Mesenchymal stem cell (in vitro differentiated cells and primary cell): Measurements from ENCODE around the gene NME5.
A peak's percentile ranks its signal among the peaks of the same experiment; 100 is the strongest.

Experiments
- DNase-seq: peaks from one replicate; pipeline ENCODE4 v3.0.0-alpha.2; 2013
- H2AFZ ChIP-seq: one replicate; pipeline ENCODE4 v1.6.1; 2013; ENCODE audit warnings: low read depth, mild to moderate bottlenecking, control low read depth, inconsistent platforms, low read length, moderate library complexity
- H2AK5ac ChIP-seq: 2 replicates; pipeline ENCODE4 v1.6.1; 2013; ENCODE audit warnings: low read length, moderate library complexity, mild to moderate bottlenecking, inconsistent platforms; ENCODE audit not compliant: severe bottlenecking
- H2BK120ac ChIP-seq: one replicate; pipeline ENCODE4 v1.6.1; 2013; ENCODE audit warnings: low read depth, mild to moderate bottlenecking, inconsistent platforms, low read length, moderate library complexity
- H2BK12ac ChIP-seq, 2 experiments: one replicate each; pipeline ENCODE4 v1.6.1; 2013; ENCODE audit warnings: inconsistent platforms in 2 of 2, low read length in 2 of 2, mild to moderate bottlenecking in 2 of 2, moderate library complexity in 2 of 2, control low read depth in 1 of 2
- H2BK15ac ChIP-seq: one replicate; pipeline ENCODE4 v1.6.1; 2013; ENCODE audit warnings: mild to moderate bottlenecking, low read depth, inconsistent platforms; ENCODE audit not compliant: poor library complexity, severe bottlenecking
- H2BK5ac ChIP-seq: 2 replicates; pipeline ENCODE4 v1.6.1; 2013; ENCODE audit warnings: low read depth, mild to moderate bottlenecking, low read length, control low read depth, inconsistent platforms; ENCODE audit not compliant: poor library complexity, severe bottlenecking
- H3K14ac ChIP-seq, 2 experiments: one replicate each; pipeline ENCODE4 v1.6.1; 2013; ENCODE audit warnings: inconsistent platforms in 2 of 2, low read length in 2 of 2, control low read depth in 1 of 2, mild to moderate bottlenecking in 1 of 2, moderate library complexity in 1 of 2
- H3K18ac ChIP-seq, 2 experiments: one replicate each; pipeline ENCODE4 v1.6.1; 2013; ENCODE audit warnings: inconsistent platforms in 2 of 2, low read length in 2 of 2, control low read depth in 1 of 2, low read depth in 1 of 2, mild to moderate bottlenecking in 1 of 2
- H3K23ac ChIP-seq, 2 experiments: one replicate each; pipeline ENCODE4 v1.6.1; 2013; ENCODE audit warnings: inconsistent platforms in 2 of 2, low read length in 2 of 2, mild to moderate bottlenecking in 2 of 2, moderate library complexity in 2 of 2, control low read depth in 1 of 2
- H3K27ac ChIP-seq: 2 replicates; pipeline ENCODE4 v1.5.1; 2013; ENCODE audit warnings: mild to moderate bottlenecking, moderate library complexity, low read length, control low read depth, inconsistent platforms; ENCODE audit not compliant: poor library complexity, severe bottlenecking
- H3K27me3 ChIP-seq, 2 experiments: 2 replicates each; pipeline versions ENCODE4 v1.6.1 to v1.7.0; 2013; ENCODE audit warnings: low read length in 2 of 2, mild to moderate bottlenecking in 2 of 2, moderate library complexity in 2 of 2, control low read depth in 1 of 2, inconsistent platforms in 1 of 2; ENCODE audit not compliant: control insufficient read depth in 1 of 2, insufficient read depth in 1 of 2
- H3K36me3 ChIP-seq, 2 experiments: 2 replicates each; pipeline versions ENCODE4 v1.6.1 to v1.7.0; 2013; ENCODE audit warnings: low read length in 2 of 2, control low read depth in 1 of 2, inconsistent platforms in 1 of 2, low read depth in 1 of 2, mild to moderate bottlenecking in 1 of 2; ENCODE audit not compliant: insufficient read depth in 2 of 2, control insufficient read depth in 1 of 2
- H3K4ac ChIP-seq, 2 experiments: one replicate each; pipeline ENCODE4 v1.6.1; 2013; ENCODE audit warnings: inconsistent platforms in 2 of 2, low read length in 2 of 2, mild to moderate bottlenecking in 2 of 2, moderate library complexity in 2 of 2, control low read depth in 1 of 2, low read depth in 1 of 2
- H3K4me1 ChIP-seq: 2 replicates; pipeline ENCODE4 v1.6.1; 2013; ENCODE audit warnings: low read depth, low read length, control low read depth; ENCODE audit not compliant: control insufficient read depth, insufficient read depth
- H3K4me2 ChIP-seq: 2 replicates; pipeline ENCODE4 v1.6.1; 2013; ENCODE audit warnings: low read length, mild to moderate bottlenecking, inconsistent platforms; ENCODE audit not compliant: poor library complexity, severe bottlenecking
- H3K4me3 ChIP-seq, 2 experiments: 2 replicates each; pipeline versions ENCODE4 v1.5.1 to v1.7.0; 2013; ENCODE audit warnings: low read length in 2 of 2, mild to moderate bottlenecking in 2 of 2, control low read depth in 1 of 2, low read depth in 1 of 2; ENCODE audit not compliant: insufficient read depth in 1 of 2
- H3K79me1 ChIP-seq: replicated peaks from 2 replicates; pipeline ENCODE4 v1.6.1; 2013; ENCODE audit warnings: mild to moderate bottlenecking, control low read depth, low read length, inconsistent platforms; ENCODE audit not compliant: poor library complexity, severe bottlenecking
- H3K9ac ChIP-seq: 2 replicates; pipeline ENCODE4 v1.7.0; 2013; ENCODE audit warnings: mild to moderate bottlenecking, low read length, moderate library complexity
- H3K9me3 ChIP-seq: 2 replicates; pipeline ENCODE4 v1.7.0; 2013; ENCODE audit warnings: mild to moderate bottlenecking, low read length; ENCODE audit not compliant: control insufficient read depth
- H4K8ac ChIP-seq: one replicate; pipeline ENCODE4 v1.6.1; 2013; ENCODE audit warnings: inconsistent platforms, mild to moderate bottlenecking, low read length, moderate library complexity
- H4K91ac ChIP-seq: one replicate; pipeline ENCODE4 v1.6.1; 2013; ENCODE audit warnings: mild to moderate bottlenecking, low read length, inconsistent platforms
- WGBS: methylation state at CpG from one replicate; pipeline ENCODE4 v1.1.7; 2013; ENCODE audit warnings: mixed read lengths; 5-methylcytosine and 5-hydroxymethylcytosine counted together

NME5 gene

DNA sequence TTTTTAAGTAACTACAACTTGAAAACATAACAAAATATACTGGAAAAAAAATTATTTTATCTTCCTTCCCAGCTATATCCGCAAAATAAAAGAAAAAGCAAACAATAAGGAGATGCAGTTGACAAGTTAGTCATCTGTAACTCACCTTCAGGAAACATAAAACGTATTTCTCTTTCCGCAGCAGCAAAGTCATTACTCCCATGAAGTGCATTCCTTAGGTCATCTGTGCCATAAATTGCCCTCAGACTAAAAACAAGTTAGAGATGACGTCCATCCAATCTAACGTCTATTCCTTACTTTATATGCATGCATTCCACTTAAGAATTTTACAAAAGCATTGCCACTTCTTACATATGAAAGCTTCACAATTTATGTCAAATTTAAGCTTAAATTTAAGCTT is 10.9 kb downstream of the NME5 start:
- Histone ChIP-seq H2BK12ac (no peak overlapping the region), H3K4me2 (no peak overlapping the region), H3K27me3 (no peaks in the 10 kb centered on the region), H3K9ac (no peak overlapping the region), H4K8ac (no peak overlapping the region), H3K4ac (no peak overlapping the region), H2AFZ (no peak overlapping the region), H2BK5ac (no peak overlapping the region), H3K27ac (no peak overlapping the region), H3K4me3 (no peak overlapping the region), H2BK120ac (no peak overlapping the region), H3K4me1 (no peaks in the 10 kb centered on the region), H3K18ac (no peak overlapping the region), H2AK5ac (no peak overlapping the region), H3K9me3 (no peaks in the 10 kb centered on the region), H3K23ac (no peak overlapping the region), H3K79me1 (no peaks in the 10 kb centered on the region), H2BK15ac (no peak overlapping the region), H4K91ac (no peak overlapping the region), H3K14ac (no peak overlapping the region), H3K36me3 (no peaks in the 10 kb centered on the region)
- no peak for DNase-seq
- 53% methylated on average over 5 of the region's 5 CpGs for WGBS

DNA sequence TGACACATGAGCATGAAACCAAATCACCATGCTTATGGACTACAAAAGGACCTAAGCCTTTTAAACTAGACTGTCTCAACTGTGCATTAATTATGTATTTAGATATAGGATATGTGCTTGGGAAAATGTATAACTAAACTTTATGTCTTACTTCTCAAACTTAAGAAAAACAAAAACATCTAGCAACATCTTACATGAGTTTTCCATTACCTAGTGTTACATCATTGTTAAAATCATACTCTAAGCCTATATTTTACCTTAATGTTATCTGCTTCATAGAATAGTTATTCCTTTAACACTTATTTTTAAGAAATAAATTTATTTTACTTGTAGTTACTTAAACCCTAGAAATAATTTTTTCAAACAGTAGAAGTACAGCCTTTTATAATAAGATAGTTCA is 24.0 kb downstream of the NME5 start:
- Histone ChIP-seq H3K36me3 (no peaks in the 10 kb centered on the region), H3K9me3 (no peaks in the 10 kb centered on the region), H3K4ac (no peak overlapping the region), H3K9ac (no peak overlapping the region), H2BK12ac (no peak overlapping the region), H3K27me3 (peaks cover 0 to 13% of the 10 kb centered on the region in 2 experiments), H2BK120ac (no peak overlapping the region), H3K4me1 (peaks cover 2% of the 10 kb centered on the region), H3K18ac (no peak overlapping the region), H4K8ac (no peak overlapping the region), H3K23ac (no peak overlapping the region), H2BK5ac (no peak overlapping the region), H2AFZ (no peak overlapping the region), H3K4me3 (no peak overlapping the region), H4K91ac (no peak overlapping the region), H2AK5ac (no peak overlapping the region), H3K79me1 (no peaks in the 10 kb centered on the region), H3K4me2 (no peak overlapping the region), H3K14ac (no peak overlapping the region), H2BK15ac (no peak overlapping the region), H3K27ac (no peak overlapping the region)
- DNase-seq, result no peak

DNA sequence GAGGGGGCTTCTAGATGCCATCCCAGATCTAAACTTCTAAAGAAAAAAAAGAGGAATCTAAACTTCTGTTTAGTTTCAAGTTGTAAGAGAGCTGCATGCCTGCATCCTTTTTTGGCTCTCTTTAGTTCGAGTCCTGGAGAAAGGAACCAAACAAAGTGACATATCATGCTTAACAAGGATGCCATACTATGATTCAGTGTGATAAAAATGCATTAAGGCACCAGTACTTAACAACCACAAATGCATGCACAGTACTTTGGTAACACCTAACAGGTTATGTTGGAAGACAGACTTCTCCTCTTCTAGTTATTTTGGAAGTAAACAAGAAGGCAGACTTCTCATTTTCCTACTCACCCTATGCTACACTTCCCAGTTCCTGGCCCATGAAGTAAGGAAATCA is 27.3 kb downstream of the NME5 start:
- Histone ChIP-seq H2BK5ac (no peak overlapping the region), H3K18ac (no peak overlapping the region), H3K79me1 (no peaks in the 10 kb centered on the region), H3K4me2 (no peak overlapping the region), H4K8ac (no peak overlapping the region), H3K4ac (no peak overlapping the region), H3K27me3 (peaks cover 0 to 13% of the 10 kb centered on the region in 2 experiments), H3K27ac (no peak overlapping the region), H2BK12ac (no peak overlapping the region), H2BK120ac (no peak overlapping the region), H3K4me1 (peaks cover 2% of the 10 kb centered on the region), H3K23ac (no peak overlapping the region), H2AK5ac (no peak overlapping the region), H3K36me3 (no peaks in the 10 kb centered on the region), H2BK15ac (no peak overlapping the region), H3K14ac (no peak overlapping the region), H3K9ac (no peak overlapping the region), H3K4me3 (no peak overlapping the region), H3K9me3 (no peaks in the 10 kb centered on the region), H4K91ac (no peak overlapping the region), H2AFZ (no peak overlapping the region)
- DNase-seq, result peak; percentile 16
- WGBS, result no CpG with 5 or more reads among the region's 1 CpG

DNA sequence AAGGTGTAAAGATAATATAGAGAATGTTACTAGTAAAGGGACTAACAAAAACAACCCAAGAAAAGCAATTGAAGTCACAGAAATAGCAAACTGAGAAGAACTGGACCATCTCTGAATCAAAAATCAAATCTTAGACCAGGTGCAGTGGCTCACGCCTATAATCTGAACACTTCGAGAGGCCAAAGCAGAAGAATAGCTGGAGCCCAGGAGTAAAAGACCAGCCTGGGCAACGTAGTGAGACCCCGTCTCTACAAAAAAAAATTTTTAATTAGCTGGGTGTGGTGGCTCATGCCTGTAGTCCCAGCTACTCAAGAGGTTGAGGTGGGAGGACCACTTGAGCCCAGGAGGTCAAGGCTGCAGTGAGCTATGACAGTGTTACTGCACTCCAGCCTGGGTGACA is 28.0 kb downstream of the NME5 start:
- no peak overlapping the region for H2BK5ac ChIP-seq
- no peak for DNase-seq
- H3K23ac ChIP-seq, result no peak overlapping the region
- H4K91ac ChIP-seq, result no peak overlapping the region
- H2BK15ac ChIP-seq, result no peak overlapping the region
- H3K27ac ChIP-seq, result no peak overlapping the region
- H3K9ac ChIP-seq, result no peak overlapping the region
- no peak overlapping the region for H3K4me2 ChIP-seq
- H3K27me3 ChIP-seq, result peaks cover 0 to 14% of the 10 kb centered on the region in 2 experiments
- peaks cover 2% of the 10 kb centered on the region for H3K4me1 ChIP-seq
- WGBS, result 81% methylated on average over 4 of the region's 4 CpGs
- no peaks in the 10 kb centered on the region for H3K9me3 ChIP-seq
- no peak overlapping the region for H3K4me3 ChIP-seq
- H3K79me1 ChIP-seq, result no peaks in the 10 kb centered on the region
- no peak overlapping the region for H2BK12ac ChIP-seq
- H2AFZ ChIP-seq, result no peak overlapping the region
- no peak overlapping the region for H2AK5ac ChIP-seq
- no peak overlapping the region for H3K4ac ChIP-seq
- H3K14ac ChIP-seq, result no peak overlapping the region
- H2BK120ac ChIP-seq, result no peak overlapping the region
- H3K18ac ChIP-seq, result no peak overlapping the region
- no peak overlapping the region for H4K8ac ChIP-seq
- no peaks in the 10 kb centered on the region for H3K36me3 ChIP-seq
